Superior temporal gyrus (tissue), 1 donor: Measurements from ENCODE around the gene MDH1B.
"Not testable (repeated sequence)": the region's sequence is repeated elsewhere in the genome, so short reads cannot be mapped to it uniquely, and the experiment has no call there.

Experiments
- DNase-seq: peaks from one replicate; pipeline ENCODE4 v3.0.0-alpha.2; 2016; ENCODE audit errors: extremely low spot score

Gene MDH1B

GRCh38 chr2:206765242-206766056 lies at the start of gene MDH1B, which contains the start of gene FASTKD2:
Gene MDH1B (minus strand): TSS chr2:206765328. CDS start chr2:206765271, 57 bp downstream.
Gene FASTKD2 (plus strand): TSS chr2:206765606. CDS start chr2:206766694, 1,088 bp downstream.
- DNase-seq = peak; percentile 94

- DNase-seq = peak; percentile 66
These were observed 49.4 kb upstream of the MDH1B start for GRCh38 chr2:206814498-206814897.

GRCh38 chr2:206812471-206812870 lies 47.3 kb upstream of the MDH1B start:
- not testable (repeated sequence) for DNase-seq

GRCh38 chr2:206807624-206808023 lies 42.5 kb upstream of the MDH1B start:
- not testable (repeated sequence) for DNase-seq

GRCh38 chr2:206805887-206806607 lies 40.9 kb upstream of the MDH1B start:
- no peak for DNase-seq

GRCh38 chr2:206804326-206804725 lies 39.2 kb upstream of the MDH1B start:
- DNase-seq = no peak

- no peak for DNase-seq
These were observed 37.8 kb upstream of the MDH1B start for GRCh38 chr2:206802654-206803514.

GRCh38 chr2:206801418-206802189 lies 36.5 kb upstream of the MDH1B start:
- DNase-seq = no peak

GRCh38 chr2:206800506-206801417 lies 35.6 kb upstream of the MDH1B start:
- peak; percentile 94 for DNase-seq

GRCh38 chr2:206799083-206799482 lies 34.0 kb upstream of the MDH1B start:
- DNase-seq = no peak

- DNase-seq = no peak
These were observed 32.9 kb upstream of the MDH1B start for GRCh38 chr2:206798000-206798399.

- DNase-seq = no peak
These were observed 32.2 kb upstream of the MDH1B start for GRCh38 chr2:206797376-206797775.

GRCh38 chr2:206792645-206793044 lies 27.5 kb upstream of the MDH1B start:
- no peak for DNase-seq

GRCh38 chr2:206790311-206790935 lies 25.3 kb upstream of the MDH1B start:
- DNase-seq = no peak

- no peak for DNase-seq
These were observed 19.6 kb upstream of the MDH1B start for GRCh38 chr2:206784559-206785353.

GRCh38 chr2:206783718-206784117 lies 18.6 kb upstream of the MDH1B start:
- no peak for DNase-seq

- DNase-seq = no peak
These were observed 15.5 kb upstream of the MDH1B start for GRCh38 chr2:206780671-206781070.

- DNase-seq = no peak
These were observed 11.3 kb upstream of the MDH1B start for GRCh38 chr2:206776432-206776831.

- DNase-seq = no peak
These were observed 9.7 kb upstream of the MDH1B start for GRCh38 chr2:206774871-206775270.
